ENCODE measurements around the gene CCNT2.

CCNT2 gene

GRCh38 chr2:134910763-134911399 is 7.7 kb upstream of the CCNT2 start:
- no peak for TF ChIP-seq GATA2 (IDR thresholded peaks at IDR 0.05; ENCODE audit: low read depth, low read length)

GRCh38 chr2:134911400-134911785 is 7.2 kb upstream of the CCNT2 start:
- TF ChIP-seq GATA3 (IDR thresholded peaks at IDR 0.05; ENCODE audit: low read depth, low read length) = no peak
- no peak for TF ChIP-seq GATA2 (IDR thresholded peaks at IDR 0.05; ENCODE audit: low read depth, low read length)

DNA sequence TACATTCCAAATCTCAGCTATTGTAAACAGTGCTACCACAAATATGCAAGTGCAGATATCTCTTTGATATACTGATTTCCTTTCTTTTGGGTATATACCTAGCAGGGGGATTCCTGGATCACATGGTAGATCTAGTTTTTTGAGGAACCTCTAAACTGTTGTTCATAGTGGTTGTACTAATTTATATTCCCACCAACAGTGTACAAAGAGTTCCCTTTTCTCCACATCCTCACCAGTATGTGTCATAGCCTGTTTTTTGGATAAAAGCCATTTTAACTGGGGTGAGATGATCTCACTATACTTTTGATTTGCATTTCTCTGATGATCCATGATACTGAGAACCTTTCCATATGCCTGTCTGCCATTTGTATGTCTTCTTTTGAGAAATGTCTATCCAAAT is 6.3 kb upstream of the CCNT2 start:
- no peak for TF ChIP-seq GATA2 (IDR thresholded peaks at IDR 0.05; ENCODE audit: low read depth, low read length)
- no peak for TF ChIP-seq GATA3 (IDR thresholded peaks at IDR 0.05; ENCODE audit: low read depth, low read length)

DNA sequence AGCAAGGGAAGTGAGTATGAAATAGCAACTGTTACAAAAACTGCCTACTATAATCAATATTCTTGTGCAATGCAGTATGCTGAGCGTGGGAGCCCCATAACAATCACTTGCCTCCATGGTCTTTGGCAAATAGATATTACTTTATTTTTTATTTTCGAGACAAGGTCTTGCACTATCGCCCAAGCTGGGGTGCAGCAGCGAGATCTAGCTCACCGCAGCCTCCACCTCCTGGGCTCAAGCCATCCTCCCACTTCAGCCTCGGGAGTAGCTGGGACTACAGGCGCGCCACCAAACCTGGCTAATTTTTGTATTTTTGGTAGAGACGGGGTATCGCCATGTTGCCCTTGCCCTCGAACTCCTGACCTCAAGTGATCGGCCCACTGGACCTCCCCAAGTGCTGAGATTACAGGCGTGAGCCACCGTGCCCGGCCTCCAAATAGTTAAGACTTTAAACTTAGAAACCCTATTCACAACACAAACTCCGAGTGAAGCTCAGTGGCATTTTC is 1.2 kb upstream of the CCNT2 start:
- no peak for TF ChIP-seq GATA2 (IDR thresholded peaks at IDR 0.05; ENCODE audit: low read depth, low read length)
- TF ChIP-seq GATA3 (IDR thresholded peaks at IDR 0.05; ENCODE audit: low read depth, low read length) = no peak

DNA sequence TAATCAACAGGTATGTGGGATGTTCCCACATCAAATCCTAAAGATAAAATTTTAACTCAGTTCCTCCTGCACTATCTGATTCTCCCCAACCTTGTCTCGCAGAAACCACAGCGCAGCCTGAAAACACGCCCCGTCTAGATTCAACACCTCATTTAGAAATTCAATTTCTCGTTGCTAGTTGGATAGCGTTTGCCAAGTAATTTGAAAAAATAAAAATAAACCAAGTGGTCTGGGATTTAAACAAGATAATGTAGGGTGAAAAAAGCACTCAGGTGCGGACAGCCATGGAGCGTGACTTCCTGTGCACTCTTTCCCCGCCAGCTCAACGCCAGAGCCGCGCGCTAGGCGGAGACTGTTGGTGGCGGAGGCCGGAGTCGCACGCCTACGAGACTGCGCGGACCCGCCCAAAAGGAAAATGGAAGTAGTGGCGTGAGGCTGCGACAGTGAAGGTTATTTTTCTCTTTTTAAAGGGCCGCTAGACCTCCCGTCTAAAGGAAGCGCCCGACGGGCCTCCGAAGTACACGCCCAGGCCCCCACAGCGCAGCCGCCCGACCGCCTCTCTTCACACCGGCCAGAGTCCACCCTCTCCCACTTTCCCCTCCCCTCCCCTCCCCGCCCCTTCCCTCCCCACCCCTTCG is 615 bp upstream of the CCNT2 start:
- TF ChIP-seq GATA2 (IDR thresholded peaks at IDR 0.05; ENCODE audit: low read depth, low read length) (no peak), GATA3 (IDR thresholded peaks at IDR 0.05; ENCODE audit: low read depth, low read length) (no peak)

DNA sequence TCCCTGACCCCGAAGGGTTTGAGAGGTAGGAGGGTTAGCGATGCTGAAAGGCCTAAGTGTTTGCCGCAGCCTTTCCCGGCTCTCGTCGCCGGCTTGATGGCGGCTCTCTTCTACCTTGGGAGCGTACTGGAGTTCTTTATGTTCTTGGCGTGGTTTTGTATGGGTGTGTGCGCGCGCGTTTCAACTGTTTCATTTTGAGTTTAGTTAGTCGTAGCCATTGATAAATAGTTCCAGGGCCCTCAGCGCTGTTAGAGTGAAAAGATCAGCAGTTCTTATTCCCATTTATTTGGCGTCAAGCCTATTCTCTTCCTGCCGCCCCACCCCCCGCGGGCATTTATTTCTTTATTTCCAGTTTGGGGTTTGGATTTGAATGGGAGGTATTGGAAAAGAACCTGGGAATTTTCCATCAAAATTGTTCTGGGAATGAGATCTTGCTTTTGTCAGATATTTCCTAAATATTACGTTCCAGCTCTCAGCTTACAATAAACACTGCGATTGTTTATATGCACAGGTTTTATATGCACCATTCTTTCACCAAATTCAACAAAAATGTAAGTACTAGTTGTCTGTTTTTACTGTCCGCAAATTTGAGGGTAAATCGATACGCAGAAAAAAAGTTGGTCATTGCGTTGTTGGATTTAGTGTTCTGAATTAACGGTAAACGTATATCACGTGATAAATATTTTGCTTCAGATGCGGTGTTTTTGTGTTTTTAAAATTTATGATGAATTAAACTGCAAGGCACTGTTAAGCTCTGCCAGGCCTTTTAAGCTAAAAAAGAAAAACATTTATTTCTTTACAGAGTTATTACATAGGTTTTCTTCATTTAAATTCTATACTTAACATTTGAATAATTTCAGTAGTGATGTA is 954 bp downstream of the CCNT2 start:
- no peak for TF ChIP-seq GATA3 (IDR thresholded peaks at IDR 0.05; ENCODE audit: low read depth, low read length)
- no peak for TF ChIP-seq GATA2 (IDR thresholded peaks at IDR 0.05; ENCODE audit: low read depth, low read length)

- no peak for TF ChIP-seq GATA3 (IDR thresholded peaks at IDR 0.05; ENCODE audit: low read depth, low read length)
- no peak for TF ChIP-seq GATA2 (IDR thresholded peaks at IDR 0.05; ENCODE audit: low read depth, low read length)
These were observed 6.3 kb downstream of the CCNT2 start for GRCh38 chr2:134924912-134925311.

DNA sequence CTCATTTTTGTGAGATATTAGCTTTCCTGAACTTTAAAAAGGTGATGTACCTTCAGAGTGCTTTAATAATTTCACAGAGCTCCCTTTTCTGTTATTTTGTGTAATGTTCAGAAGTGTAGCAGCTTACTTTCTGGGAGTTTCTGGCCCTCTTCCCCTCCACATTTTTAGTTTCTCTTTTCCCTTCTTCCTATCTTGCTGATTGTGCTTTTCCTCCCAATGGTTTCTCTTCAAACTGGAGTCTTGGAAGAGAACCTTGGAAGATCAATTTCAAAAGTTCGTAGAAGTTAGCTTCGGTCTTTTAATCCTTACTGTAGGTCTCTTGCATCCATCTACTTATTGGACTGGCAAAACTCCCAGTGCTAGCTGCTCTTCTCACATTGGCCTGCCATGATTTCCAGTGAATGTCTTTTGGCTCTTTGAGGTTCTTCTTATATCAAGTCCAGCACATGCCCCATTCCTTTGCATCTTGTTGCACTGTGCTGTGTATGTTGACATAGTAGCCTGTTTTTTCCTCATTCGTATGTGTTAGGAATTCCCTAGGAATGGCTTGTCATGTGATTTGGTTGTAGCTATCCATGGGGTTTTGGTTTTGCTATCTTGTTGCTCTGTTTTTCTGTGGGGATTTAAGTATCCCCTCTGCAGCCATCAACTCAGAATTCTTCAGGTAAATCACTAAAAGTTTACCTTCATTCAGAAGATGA is 7.8 kb downstream of the CCNT2 start:
- no peak for TF ChIP-seq GATA2 (IDR thresholded peaks at IDR 0.05; ENCODE audit: low read depth, low read length)
- TF ChIP-seq GATA3 (IDR thresholded peaks at IDR 0.05; ENCODE audit: low read depth, low read length) = no peak

DNA sequence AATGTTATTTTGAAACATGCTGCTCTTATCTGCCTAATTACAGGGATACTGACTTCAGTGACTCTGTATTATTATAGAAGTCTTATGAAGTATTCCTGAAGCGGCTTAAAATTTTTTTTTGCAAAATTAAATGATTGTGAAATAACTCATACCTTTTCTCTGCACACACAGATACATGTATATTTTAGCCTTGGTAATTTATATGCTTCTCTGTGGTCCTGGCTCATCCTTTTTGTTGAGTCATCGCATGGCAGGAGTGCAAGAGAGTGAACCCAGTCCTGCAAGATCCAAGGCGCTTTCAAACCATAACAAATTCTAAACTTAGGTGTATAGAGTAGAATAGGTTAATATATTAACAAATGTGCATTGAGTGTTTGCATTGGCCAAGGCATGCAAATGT is 8.6 kb downstream of the CCNT2 start:
- no peak for TF ChIP-seq GATA2 (IDR thresholded peaks at IDR 0.05; ENCODE audit: low read depth, low read length)
- TF ChIP-seq GATA3 (IDR thresholded peaks at IDR 0.05; ENCODE audit: low read depth, low read length) = no peak

DNA sequence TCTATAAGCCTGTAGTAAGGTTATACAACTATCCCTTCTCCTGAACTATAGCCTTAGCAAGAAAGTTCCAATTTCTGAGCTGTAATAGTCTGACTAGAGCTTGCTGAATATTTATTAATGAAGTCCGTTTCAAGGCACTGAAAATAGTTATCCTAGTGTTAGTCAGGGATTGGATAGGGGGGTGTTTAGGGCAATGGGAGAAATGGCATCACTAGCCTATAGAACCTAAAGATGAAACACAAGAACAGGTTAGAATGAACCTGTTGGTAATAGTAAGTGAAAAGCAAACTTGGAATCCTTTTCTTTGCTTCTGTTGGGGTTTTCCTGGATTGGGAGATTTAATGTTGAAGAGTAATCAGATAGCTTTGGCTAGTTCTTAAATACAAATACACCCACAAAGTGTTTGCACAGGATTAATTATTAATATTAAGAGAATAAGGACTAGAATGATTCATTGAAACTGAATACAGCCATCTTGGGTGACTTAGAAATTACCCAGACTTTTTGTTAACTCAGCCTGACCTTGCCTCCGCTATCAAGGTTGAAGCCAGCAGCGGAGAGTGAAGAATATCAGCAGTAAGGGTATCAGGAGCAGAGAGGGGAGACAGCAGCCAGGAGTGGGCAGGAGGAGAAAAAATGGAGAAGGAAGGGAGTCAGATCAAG is 14.4 kb downstream of the CCNT2 start:
- TF ChIP-seq GATA2 (IDR thresholded peaks at IDR 0.05; ENCODE audit: low read depth, low read length) (no peak), GATA3 (IDR thresholded peaks at IDR 0.05; ENCODE audit: low read depth, low read length) (no peak)

DNA sequence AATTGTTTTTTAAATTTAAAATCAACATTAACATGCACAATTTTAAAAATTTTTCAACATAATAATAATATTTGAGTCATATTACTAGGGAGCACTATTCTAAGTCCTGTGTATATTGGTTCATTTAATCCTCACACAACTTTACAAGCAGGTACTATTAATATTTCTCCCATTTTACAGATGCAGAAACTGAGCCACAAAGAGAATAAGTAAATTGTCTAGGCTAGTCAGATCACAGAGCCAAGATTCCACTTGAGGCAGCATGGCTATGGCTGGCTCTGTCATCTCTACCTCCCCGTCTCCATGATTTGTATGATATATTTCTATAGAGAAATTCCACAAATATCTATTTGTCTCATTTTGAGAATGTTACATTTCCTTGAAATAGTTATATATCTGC is 15.1 kb downstream of the CCNT2 start:
- TF ChIP-seq GATA2 (IDR thresholded peaks at IDR 0.05; ENCODE audit: low read depth, low read length) = no peak
- TF ChIP-seq GATA3 (IDR thresholded peaks at IDR 0.05; ENCODE audit: low read depth, low read length) = no peak

GRCh38 chr2:134934150-134934549 is 15.5 kb downstream of the CCNT2 start:
- TF ChIP-seq GATA3 (IDR thresholded peaks at IDR 0.05; ENCODE audit: low read depth, low read length) (no peak), GATA2 (IDR thresholded peaks at IDR 0.05; ENCODE audit: low read depth, low read length) (no peak)

- TF ChIP-seq GATA2 (IDR thresholded peaks at IDR 0.05; ENCODE audit: low read depth, low read length) = no peak
- TF ChIP-seq GATA3 (IDR thresholded peaks at IDR 0.05; ENCODE audit: low read depth, low read length) = no peak
These were observed 16.0 kb downstream of the CCNT2 start for GRCh38 chr2:134934641-134935040.
